ENCODE results near the gene RFLNA.
"Not testable (repeated sequence)": the region's sequence is repeated elsewhere in the genome, so short reads cannot be mapped to it uniquely, and the experiment has no call there.

Gene RFLNA

DNA sequence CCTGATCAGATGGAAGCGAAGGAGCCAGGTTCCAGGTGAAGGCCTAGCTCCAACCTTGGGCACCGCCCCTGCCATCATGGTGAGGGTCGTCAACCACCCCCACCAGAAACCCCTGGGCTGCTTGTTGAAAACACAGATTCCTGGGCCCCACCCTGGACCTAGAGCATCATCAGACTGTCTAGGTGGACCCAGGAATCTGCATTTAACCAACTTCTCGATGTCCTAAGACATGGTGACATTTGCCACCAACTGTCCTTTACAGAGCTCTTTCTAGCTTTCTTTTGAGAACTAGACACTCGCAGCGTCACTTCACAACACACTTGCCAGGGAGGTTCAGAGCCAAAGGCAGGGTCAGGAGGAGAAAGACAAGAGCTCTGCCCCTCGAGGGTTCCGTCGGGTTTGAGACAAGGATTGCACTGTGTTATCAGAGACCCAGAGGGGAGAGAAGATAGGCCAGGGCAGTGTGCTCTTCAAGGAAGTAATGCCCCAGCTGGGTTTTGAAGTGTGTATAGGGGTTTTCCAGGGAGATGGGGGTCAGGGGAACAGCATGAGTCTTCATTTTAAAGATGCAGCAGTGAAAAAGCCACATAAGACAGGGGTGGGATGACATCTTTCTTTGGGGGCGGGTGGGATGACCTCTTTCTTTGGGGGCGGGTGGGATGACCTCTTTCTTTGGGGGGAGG lies 24.6 kb downstream of the RFLNA start:
- DNase-seq (ENCODE audit: low spot score): no peak

DNA sequence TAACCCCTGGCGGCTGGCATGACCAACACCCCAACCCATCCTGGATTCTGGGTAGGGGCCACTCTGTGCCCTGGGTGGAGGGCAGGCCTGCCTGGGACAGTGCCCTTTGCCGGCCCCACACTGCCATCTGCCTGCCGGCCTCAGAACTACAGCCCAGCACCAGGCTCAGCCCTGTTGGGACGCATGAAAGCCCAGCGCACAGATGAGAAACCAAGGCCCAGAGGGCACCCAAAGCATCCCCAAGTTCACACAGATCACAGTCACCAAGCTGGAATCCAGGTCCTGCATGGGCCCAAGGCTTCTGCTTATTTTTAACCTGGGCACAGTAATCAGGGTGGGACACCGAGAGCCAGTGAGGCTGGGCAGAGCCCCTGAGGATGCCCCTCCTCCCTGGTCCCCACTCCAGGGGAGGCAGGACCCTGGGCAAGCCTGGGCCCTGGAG lies 26.2 kb downstream of the RFLNA start:
- peak; percentile 36 for DNase-seq (ENCODE audit: low spot score)

DNA sequence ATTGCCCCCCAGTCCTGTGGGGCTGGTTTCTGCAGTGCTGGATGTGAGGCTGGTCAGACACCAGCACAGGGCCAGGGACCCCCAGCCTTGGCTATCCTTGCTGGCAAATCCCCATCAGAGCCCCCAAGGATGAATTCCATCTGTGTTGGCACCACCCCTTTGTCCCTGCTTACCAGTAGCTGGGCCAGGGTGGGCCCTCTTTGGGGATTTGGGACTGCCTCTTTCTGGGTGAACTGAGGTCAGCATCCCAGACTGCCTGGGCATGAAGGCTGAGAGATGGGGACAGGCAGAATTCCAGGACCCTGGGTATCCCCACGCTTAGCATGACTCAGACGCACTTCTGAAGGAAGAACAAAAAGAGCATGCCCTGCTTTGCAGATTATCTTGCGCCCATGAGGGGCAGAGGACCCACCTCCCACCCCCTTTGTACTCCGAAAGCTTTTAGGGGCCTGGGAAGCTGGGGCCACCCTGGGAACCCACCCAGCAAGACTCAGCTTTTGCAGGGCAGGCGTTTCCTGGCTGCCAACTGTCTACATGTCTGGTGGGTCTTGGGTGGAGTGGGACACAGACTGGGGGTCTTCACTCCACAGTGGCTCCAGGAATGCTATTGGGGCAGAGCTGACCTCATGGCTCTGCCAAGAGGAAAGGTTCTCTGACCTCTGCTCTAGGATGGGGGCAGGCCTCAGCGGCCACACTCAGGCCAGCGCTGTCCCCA lies 26.8 kb downstream of the RFLNA start:
- no peak for DNase-seq (ENCODE audit: low spot score)

DNA sequence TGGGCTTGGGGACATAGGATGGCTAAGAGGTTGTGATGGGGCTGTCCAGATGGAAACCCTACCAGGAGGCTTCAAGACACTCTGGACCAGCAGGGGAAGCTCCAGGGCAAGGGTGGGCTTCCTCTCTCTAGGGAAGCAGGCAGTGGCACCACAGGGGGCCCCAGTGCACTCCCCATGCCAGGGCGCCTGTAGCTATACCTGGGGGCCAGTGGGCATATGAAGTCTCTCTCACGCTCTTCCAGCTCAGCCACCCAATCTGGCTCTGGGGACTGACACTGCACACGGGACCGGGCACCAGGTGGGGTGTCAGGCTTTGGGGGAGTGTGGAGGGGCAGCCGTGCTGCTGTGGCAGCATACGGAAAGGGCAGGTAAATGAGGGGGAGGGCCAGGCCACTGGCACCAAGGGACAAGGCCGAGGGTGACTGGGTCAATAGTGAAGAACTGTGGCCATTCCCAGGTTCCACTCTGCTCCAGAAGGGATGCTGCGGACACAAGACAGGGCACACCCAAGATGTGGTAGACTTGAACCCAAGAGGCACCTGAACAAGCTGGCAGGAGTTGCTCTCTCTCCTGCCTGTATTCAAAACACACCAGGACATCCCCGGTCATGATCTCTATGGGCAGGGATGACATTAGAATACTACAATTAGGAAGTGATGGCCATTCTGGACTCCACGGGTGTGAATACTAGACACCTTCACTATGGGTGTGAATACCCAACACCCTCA lies 27.5 kb downstream of the RFLNA start:
- DNase-seq (ENCODE audit: low spot score): no peak

DNA sequence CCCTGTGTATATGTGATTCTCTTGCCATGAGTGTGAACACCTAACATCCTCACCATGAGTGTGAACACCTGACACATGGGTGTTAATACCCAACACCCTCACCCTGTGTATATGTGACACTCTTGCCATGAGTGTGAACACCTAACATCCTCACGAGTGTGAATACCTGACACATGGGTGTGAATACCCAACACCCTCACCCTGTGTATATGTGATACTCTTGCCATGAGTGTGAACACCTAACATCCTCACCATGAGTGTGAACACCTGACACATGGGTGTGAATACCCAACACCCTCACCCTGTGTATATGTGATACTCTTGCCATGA lies 28.1 kb downstream of the RFLNA start:
- not testable (repeated sequence) for DNase-seq (ENCODE audit: low spot score)

DNA sequence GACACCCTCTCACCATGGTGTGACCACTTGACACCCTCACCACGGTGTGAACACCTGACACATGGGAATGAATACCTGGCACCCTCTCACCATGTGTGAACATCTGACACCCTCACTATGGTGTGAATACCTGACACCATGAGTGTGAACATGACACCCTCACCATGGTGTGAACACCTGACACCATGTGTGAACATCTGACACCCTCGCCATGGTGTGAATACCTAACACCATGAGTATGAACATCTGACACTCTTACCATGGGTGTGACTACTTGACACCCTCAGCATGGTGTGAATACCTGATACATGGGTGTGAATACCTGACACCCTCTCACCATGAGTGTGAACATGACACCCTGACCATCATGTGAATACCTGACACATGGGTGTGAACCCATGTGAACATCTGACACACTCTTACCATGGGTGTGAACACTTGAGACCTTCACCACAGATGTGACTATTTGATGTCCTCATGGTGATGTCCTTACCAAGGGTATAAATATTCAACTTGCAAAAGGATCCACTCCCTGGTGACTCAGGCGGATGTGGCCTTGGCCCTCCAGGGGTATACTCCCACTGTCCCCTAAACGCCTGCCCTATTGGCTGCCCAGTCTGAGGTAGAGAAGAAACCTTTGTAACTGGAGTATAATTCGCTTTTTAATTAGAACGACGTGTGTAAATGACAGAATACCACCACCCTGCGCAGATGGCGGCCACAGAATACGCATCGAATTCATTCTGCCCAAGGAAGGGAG lies 29.1 kb downstream of the RFLNA start:
- DNase-seq (ENCODE audit: low spot score): no peak

DNA sequence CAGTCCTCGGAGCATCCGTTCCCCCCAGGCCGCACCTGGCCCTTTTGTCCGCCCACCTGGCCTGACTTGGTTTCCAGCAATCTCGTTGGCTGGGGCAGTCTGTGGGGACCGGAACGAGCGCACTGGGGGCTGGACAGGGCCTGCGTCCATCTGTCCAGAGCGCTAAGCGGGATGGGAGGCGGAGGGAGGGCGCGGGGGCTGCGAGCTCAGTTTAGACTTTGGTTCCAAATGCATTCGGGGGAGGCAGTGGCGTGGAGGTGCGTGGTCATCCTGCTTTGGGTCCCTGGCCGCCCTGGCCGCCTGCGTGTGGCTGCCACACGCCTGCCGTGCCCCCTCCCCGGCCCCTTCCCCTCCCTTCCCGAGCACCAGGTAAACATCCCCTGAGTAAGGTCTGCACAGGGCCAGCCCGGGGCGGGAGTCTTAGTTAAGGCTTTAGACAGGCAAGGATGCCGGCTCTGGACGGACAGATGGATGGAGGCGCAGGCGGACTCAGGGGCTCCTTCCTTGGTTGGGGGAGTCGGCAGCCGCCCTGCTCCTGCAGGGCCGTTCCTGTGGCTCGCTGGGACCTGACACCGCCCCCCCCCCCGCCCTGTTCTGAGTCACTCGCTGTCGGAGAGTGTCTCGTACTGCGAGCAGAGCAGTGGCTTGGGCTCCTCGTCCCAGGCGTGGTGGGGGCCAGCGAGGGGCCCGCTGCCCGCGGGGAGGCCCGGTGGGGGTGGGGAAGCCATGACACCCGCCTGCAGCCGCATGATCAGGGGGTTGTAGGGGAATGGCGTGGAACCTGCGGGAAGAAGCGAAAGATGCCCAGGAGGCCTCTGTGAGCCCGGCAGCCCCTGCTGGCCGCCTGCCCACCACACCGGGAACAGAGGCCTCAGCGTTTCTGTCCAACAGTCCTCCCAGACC lies 30.2 kb downstream of the RFLNA start:
- no peak for DNase-seq (ENCODE audit: low spot score)

DNA sequence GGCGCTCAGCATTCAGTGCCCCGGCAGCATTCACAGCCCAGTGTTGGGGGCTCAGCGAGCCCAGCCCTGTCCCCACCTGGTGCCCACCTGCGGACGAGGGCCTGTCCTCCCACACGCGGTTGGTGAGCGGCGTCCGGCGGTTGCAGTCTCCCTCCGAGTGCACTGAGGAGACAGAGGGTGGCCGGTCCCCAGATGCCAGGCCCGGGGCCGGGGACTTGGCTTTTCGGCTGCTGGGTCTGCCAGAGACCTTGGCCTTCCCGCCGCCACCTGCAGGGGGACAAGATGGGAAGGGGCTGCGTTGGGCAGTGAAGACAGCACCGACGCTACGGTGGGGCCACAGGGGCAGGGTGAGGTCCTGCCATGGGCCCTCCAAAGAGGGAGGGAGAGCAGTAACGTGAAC lies 31.2 kb downstream of the RFLNA start:
- no peak for DNase-seq (ENCODE audit: low spot score)

DNA sequence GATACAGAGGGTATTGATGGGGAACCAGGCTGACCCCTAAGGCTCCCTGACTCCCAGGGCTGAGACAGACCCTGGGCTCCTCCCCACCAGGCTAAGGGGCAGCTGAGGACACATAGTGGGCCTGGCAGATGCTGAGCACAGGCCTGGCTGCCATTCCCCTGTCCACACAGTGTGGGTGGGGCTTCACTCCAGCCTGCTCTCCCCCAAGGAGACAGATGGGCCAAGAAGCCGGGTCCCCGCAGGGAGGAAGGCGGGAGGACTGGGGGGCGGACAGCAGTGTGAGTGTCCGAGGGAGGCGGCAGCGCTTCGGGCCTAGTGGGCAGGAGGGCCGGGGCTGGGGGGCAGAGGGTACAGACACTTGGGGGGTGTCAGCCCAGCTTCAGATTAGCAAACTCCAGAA lies 32.0 kb downstream of the RFLNA start:
- DNase-seq (ENCODE audit: low spot score): no peak

DNA sequence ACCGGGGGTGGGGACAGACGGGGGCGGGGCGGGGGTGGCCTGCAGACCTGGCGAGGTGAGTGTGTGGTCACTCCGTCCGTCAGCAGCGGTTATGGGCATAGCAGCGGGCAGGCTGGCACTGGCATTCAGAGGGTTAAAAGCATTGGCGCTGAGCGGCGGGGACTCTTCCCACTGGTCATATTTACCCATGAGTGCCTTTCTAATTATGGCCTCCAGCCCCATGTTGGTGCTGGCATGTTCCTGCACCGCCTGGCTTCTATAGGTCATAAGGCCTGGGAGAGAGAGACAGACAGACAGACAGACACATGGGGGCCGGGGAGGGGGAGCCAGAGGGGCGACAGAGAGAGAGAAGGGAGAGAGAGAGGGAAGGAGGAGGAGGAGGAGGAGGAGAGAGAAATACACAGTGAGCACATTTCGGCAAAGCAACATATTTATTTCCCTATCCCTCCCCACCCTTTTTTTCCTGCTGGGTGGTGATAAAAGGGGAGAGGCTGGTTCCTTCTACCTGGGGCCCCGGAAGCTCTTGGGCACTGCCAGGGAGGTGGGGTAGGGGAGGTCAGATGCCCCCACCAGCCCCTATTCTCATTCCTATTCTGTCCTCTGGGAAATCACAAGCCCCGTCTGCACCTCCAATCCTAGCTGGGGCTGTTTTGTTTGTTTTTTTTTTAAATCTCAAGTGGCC lies 32.6 kb downstream of the RFLNA start:
- DNase-seq (ENCODE audit: low spot score): no peak

DNA sequence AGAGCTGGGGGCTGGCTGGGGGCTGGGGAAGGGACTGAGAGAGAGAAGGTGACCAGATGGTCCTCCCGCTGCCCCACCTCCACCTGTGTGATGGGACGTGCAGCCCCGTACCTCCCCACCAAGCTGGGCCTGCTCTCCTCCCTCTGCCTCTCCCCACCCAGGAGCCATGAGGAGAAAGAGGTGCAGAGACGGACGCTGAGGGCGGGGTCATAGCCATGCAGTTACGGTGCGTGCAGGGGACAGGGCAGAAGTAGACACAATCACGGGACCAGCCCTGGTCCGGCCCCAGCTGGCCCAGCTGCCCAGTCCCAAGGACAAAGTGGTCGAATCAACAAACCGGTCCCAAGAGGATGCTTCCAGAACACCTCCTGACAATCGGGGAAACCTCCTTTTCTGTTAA lies 33.2 kb downstream of the RFLNA start:
- no peak for DNase-seq (ENCODE audit: low spot score)

DNA sequence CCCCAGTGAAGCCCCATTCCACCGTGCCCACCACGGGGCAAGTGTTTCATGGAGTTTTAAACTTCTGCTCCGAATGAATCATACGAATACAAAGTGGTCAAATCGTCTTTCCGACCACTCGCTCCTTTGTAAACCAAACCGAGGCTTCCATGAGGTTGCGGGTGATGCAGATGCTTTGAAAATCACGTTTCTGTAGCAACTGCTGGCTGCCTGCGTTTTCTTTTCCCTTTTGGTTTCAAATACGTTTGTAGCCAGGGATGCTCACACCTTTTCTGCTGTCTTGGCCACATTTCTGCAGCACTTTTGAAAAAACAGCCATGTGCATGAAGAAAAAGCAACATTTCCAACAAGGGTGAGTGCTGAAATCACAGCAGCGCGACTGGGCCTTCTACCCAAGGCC lies 33.7 kb downstream of the RFLNA start:
- DNase-seq (ENCODE audit: low spot score): no peak

DNA sequence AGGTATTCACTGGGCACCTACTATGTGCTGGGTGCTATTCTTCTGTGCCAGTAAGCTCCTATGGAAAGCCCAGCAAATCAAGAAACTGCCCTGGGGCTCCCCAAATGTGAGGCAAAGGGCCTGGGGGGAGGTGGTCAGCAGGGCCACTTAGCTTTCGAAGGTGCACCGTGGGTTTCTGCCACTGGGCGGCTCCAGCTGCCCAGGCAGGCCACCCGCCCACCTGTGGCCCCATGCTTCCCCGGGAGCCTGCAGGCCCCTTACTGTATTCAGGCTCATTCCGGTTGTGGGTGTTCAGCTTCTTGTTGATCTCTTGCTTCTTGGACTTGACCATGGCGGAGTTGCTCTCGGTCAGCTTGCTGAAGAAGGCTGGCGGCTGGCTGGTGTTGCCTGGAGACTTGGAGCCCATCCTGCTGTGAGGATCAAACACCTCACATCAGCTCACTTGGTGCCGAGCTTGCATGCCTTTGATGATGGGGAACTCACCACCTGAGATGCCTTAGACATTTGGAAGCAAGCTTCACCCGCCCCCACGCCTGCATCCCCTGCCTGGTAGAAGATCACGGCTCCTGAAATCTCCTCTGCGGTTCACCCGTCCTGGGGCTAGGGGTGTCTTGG lies 37.3 kb downstream of the RFLNA start:
- DNase-seq (ENCODE audit: low spot score): no peak

DNA sequence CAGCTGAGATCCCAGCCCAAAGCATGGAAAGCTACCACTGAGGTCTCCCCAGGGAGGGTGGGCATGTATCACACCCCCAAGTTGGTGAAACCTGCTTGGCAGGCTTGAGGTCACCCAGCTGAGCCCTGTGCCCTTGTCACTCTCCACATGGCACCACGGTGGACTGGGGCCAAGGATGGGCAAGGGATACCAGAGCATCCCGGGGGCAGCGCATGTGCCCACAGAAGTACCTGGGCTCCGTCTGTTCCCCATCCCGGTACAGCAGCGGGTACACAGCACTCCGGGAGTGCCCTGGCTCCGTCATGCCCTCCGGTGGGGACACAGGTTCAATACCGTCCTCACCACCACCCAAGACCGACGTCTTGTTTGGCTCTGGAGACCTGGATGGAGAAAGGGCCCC lies 38.0 kb downstream of the RFLNA start:
- DNase-seq (ENCODE audit: low spot score): no peak

DNA sequence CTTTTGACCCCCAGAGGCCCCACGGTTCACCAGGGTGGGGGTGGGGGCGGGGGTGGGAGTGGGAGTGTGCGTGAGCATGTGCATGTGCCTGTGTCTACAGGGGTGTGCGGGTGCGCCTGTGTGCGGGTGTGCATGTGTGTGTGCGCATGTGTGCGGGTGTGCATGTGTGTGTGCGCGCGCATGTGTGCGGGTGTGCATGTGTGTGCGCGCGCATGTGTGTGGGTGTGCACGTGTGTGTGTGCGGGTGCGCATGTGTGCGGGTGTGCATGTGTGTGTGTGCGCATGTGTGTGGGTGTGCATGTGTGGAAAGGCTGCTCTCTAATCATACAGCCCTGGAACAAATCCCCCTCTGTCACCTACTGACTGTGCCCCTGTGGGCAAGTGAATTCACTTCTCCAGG lies 38.8 kb downstream of the RFLNA start:
- no peak for DNase-seq (ENCODE audit: low spot score)

DNA sequence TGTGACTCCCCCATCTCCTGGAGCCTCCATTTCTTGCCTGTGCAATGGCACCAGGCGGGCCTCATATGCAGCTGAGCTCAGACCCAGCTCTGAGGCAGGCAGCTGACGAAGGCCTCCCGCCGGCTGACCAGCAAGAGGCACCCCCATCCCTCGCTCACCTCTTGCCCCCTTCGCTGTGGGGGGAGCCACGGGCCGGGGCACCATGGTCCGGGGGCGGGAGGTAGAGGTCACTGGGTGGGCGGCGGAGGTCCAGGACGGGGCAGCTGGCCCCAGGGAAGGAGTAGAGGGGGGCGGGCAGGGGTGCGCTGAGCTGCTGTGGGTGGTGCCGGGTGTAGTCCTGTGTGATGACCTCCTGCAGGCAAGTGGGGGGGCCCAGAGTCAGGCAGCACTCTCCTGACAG lies 39.4 kb downstream of the RFLNA start:
- no peak for DNase-seq (ENCODE audit: low spot score)

DNA sequence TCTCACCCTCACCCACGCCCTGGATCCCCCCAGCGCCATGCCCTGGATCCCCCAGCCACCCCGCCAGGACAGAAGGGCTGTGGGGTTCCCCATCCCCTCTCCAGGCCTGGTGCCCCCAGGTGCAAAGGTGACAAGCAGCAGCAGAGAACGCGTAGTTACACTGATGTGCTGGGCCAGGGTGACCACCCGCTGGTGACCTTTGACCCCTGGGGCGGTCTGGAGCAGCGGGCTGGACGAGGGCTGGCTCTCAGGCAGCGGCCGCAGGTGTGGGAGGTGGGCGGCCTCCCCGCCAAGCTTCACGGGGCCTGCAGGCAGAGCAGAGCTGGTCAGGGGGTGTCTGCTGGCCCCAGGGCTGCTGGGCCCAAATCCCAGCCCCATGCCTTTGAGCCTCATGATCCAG lies 40.1 kb downstream of the RFLNA start:
- DNase-seq (ENCODE audit: low spot score): no peak

DNA sequence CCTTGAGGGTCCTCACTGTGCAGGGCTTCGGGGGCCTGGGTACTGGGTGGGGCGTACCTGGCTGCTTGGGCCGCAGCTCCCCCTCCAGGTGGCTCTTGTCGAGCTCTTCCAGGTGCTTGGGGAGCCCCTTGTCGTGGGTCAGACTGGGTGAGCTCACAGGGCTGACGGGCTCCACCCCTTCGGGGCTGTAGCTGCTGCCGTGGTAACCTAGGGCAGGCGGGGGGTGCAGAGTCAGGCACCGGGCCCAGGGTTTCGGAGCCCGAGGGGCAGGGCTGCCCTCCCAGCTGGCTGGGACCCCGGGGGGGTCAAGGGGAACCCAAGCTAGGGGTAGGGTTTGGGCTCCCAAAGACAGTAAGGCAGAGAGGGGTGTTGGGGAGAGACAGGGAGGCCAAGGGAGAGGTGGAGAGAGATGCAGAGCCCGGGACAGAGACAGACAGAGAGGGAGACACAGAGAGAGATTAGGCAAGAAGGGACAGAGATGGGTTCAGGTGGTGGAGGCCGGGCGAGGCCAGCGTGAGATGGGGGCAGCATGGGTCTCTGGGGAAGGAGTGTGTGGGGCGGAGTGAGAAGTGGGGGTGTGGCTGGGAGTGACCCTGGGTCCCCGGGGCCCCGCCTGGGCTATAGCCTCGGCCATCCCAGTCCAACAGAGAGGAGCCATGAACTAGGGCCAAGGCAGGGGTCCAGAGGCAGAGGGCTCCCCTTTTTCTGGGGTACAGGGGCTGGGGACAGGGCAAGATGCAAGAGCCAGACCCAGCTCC lies 40.7 kb downstream of the RFLNA start:
- no peak for DNase-seq (ENCODE audit: low spot score)

DNA sequence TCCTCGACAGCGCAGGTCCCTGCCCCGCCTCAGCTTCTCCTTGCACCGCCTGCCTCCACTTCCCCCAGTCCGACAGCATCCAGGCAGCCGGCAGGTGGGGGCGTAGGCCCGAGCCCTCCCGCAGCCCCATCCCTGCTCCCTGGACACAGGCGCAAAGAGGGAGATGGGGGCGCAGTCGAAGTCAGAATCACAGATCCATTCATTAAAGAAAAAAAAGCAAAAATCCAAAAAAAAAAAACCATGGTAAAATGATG lies 41.2 kb downstream of the RFLNA start:
- DNase-seq (ENCODE audit: low spot score): no peak

Data from COLO829 (cell line).